Endothelial cell of hepatic sinusoid (primary cell): ENCODE results near the gene TMEM236.
"Not testable (repeated sequence)": the region's sequence is repeated elsewhere in the genome, so short reads cannot be mapped to it uniquely, and the experiment has no call there.

Experiments
- in situ Hi-C: cut with HindIII; loops from 2 replicates; pipeline ENCODE4 v1.10.0; 2017; ENCODE audit warnings: low sequenced_read_pairs

The TMEM236 gene

GRCh38 chr10:17751781-17752445, at the start of gene TMEM236:
Gene TMEM236 (plus strand): TSS chr10:17752201. CDS start chr10:17752296, 95 bp downstream.
- in situ Hi-C loops, result no loop called here

- in situ Hi-C loops, result no loop called here
Observed at GRCh38 chr10:17703706-17704105, 48.3 kb upstream of the TMEM236 start.

GRCh38 chr10:17708821-17709220, 43.2 kb upstream of the TMEM236 start:
- in situ Hi-C loops, result no loop called here

GRCh38 chr10:17709492-17709891, 42.5 kb upstream of the TMEM236 start:
- in situ Hi-C loops, result no loop called here

GRCh38 chr10:17710181-17710580, 41.8 kb upstream of the TMEM236 start:
- in situ Hi-C loops, result no loop called here

GRCh38 chr10:17712053-17712452, 39.9 kb upstream of the TMEM236 start:
- in situ Hi-C loops, result no loop called here

- in situ Hi-C loops, result no loop called here
Observed at GRCh38 chr10:17712717-17713471, 39.1 kb upstream of the TMEM236 start.

- in situ Hi-C loops, result no loop called here
Observed at GRCh38 chr10:17713758-17714157, 38.2 kb upstream of the TMEM236 start.

GRCh38 chr10:17716161-17716560, 35.8 kb upstream of the TMEM236 start:
- in situ Hi-C loops, result no loop called here

- in situ Hi-C loops, result not testable (repeated sequence)
Observed at GRCh38 chr10:17722317-17723014, 29.5 kb upstream of the TMEM236 start.

GRCh38 chr10:17725703-17726102, 26.3 kb upstream of the TMEM236 start:
- in situ Hi-C loops, result no loop called here

GRCh38 chr10:17729630-17730029, 22.4 kb upstream of the TMEM236 start:
- in situ Hi-C loops, result no loop called here

- in situ Hi-C loops, result no loop called here
Observed at GRCh38 chr10:17730667-17731066, 21.3 kb upstream of the TMEM236 start.

GRCh38 chr10:17731331-17732020, 20.5 kb upstream of the TMEM236 start:
- in situ Hi-C loops, result no loop called here

GRCh38 chr10:17733620-17734019, 18.4 kb upstream of the TMEM236 start:
- in situ Hi-C loops, result no loop called here

- in situ Hi-C loops, result no loop called here
Observed at GRCh38 chr10:17734432-17735080, 17.4 kb upstream of the TMEM236 start.

- in situ Hi-C loops, result no loop called here
Observed at GRCh38 chr10:17735166-17735941, 16.6 kb upstream of the TMEM236 start.

GRCh38 chr10:17736223-17736622, 15.8 kb upstream of the TMEM236 start:
- in situ Hi-C loops, result no loop called here

GRCh38 chr10:17737027-17737965, 14.7 kb upstream of the TMEM236 start:
- in situ Hi-C loops, result no loop called here
